VCaP (cell line): ENCODE results near the gene KIF7.

Source experiments
- H3K27ac ChIP-seq: fragments of 450-650 bp; 2 replicates; pipeline ENCODE4 v1.5.1; 2017
- CTCF ChIP-seq: fragments of 450-650 bp; conservative IDR thresholded peaks from 2 replicates; pipeline ENCODE4 v1.5.1; 2017; ENCODE audit warnings: mild to moderate bottlenecking, moderate library complexity

Gene KIF7

GRCh38 chr15:89578146-89578545 is 77.1 kb downstream of the KIF7 start:
- peak overlapping the region; percentile 73; the same call in 1 of the 2 replicates for H3K27ac ChIP-seq
- no peak for TF ChIP-seq CTCF
